ENCODE results near the gene GALNT17.

GALNT17 gene

DNA sequence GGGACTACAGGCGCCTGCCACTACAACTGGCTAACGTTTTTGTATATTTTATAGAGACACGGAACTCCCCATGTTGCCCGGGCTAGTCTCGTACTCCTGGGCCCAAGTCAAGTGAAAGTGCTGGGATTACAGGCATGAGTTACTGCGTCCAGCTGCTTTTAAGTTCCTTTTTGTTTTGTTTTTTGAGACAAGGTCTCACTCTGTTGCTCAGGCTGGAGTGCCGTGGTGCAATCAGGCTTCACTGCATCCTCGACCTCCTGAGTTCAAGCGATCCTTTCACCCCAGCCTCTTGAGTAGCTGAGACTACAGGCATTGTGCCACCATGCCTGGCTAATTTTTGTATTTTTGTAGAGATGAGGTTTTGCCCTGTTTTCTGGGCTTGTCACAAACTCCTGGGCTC, 155.0 kb downstream of the GALNT17 start:
- DNase-seq: no peak

DNA sequence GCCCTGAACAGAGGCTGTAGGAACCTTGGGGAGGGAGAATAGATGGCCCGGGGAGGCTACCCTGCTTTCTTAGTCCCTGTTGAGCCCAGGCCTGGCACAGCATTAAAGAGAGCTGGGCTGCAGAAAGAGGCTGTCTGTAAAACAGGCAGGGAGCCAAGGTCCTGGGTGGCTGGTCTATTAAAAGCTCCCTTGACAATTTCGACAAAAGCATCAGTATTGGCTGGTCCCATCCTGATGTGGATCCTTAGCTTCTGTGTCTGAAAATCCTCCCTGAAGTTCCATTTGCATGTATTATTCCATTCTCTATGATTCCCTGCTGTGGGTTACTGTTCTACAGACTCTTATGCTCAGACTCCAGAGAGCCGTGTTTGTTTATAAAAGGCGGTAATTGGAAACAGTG, 158.5 kb downstream of the GALNT17 start:
- DNase-seq: no peak

DNA sequence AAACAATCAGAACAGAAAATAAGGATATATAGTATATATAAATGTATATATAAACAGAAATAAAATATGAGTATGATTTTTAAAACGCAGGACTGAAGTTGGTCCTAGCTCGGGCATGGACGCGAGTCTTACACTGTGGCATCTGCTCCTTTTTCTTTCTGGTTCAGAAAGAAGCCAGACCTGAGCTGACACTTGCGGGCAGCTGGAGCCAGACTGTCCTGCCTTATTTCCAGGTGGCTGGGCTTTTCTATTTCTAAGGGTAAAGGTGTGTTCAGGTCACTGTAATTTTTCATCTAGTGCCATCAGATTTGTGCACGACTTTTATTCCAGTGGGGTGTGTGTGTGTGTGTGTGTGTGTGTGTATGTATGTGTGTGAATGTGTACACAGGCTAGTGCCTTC, 166.4 kb downstream of the GALNT17 start:
- no peak for DNase-seq

DNA sequence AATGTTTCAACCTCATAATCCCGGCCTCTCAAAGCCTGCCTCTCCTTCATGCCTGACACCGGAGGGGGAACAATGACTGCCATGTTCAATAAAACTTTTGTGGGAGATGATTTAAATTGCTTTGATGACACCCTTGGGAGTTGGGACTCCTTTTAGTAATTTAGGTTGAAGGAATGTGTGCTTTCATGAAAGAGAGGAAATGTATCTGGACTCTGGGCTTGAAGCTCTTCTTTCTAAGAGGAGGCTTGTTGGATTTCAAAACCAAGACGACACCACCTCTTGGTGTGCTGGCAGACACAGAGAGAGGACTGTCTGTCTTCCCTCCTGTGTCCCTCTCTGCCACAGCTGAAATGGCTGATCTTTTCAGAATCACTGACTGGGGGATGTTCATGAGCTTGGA, 168.1 kb downstream of the GALNT17 start:
- no peak for DNase-seq

DNA sequence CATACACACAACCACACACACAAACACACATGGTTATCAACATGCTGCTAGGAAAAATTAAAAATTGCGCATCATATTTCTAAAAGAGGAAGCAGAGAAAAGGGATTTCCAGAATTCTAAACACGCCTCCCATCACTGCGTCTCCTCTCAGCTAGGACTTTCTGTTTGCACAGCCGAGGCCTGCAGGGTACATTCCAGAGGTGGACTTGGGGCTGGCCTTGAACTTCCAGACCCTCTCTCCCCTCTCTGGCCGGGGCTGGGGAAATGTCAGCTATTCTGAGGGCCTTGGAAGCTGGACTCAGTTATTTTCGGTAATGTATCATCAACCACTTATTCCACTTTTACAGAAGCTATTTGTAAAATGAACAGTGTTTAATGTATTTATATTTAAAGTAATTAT, 168.7 kb downstream of the GALNT17 start:
- DNase-seq: no peak

DNA sequence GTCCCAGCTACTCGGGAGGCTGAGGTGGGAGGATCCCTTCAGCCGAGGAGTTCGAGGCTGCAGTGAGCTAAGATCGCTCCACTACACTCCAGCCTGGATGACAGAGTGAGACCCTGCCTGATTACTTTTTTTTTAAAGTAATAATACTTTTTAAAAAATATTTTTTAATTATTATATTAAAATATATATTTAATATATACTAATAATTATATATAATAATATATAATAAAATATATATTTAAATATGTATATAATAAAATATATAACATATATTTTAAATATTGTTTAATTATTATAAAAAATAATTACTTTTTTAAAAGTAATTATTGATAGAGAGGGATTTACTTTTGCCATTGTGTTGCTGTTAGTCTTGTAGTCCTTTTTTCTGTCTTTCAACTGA, 169.2 kb downstream of the GALNT17 start:
- no peak for DNase-seq

DNA sequence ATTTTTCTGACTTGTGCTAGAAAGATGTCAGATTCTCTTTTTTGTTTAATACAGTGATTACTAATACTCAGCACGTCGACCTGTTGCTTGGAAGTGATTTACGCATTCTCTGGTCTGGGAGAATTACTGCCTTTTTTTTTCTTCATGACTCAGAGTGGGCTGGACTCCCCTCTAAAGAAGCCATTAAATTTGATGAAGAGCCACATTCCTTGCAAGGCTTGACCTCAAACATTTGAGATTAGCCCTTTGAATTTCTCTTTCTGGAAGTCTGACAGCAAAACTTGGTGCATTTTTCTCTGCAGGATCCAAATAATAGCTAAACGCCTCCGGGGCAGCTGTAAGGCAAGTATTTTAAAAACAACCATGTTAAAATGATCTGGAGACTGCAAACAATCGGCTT, 171.6 kb downstream of the GALNT17 start:
- DNase-seq: no peak

DNA sequence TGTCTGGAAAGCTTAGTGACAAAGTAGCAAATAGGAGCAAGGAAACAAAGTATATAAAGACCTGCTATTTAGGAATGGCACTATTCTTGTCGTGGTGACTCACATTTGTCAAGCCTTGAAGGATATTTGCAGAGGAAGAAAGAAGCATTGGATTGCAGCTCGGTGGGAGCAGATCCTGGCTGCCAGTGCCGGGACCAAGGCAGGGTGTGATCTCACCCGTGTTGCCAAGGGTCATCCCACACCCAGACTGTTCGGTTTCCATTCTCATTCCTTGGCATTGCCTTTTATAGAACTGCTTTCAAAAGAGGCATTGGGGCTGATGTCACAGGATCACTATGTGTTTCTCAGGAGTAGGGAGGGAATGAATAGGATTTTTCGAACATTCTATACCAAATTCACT, 176.2 kb downstream of the GALNT17 start:
- DNase-seq: no peak

DNA sequence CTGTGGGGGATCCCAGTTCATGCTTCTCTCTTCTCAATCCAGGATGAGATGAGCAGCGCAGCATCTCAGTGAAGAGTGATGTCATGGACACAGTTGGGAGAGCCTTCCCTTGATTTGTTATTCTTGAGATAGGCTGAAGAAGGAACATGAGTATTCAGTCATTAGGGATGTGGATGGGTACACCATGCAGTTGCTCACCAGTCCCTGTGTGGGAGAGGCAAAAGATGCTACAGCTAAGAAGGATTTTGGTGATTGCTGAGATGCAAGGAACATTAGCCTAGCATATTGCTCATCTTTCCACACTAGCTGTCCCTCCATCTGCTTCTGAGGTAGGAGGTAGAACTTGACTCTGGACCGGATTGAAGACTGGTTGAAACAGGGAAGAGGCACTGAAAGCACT, 179.6 kb downstream of the GALNT17 start:
- no peak for DNase-seq

DNA sequence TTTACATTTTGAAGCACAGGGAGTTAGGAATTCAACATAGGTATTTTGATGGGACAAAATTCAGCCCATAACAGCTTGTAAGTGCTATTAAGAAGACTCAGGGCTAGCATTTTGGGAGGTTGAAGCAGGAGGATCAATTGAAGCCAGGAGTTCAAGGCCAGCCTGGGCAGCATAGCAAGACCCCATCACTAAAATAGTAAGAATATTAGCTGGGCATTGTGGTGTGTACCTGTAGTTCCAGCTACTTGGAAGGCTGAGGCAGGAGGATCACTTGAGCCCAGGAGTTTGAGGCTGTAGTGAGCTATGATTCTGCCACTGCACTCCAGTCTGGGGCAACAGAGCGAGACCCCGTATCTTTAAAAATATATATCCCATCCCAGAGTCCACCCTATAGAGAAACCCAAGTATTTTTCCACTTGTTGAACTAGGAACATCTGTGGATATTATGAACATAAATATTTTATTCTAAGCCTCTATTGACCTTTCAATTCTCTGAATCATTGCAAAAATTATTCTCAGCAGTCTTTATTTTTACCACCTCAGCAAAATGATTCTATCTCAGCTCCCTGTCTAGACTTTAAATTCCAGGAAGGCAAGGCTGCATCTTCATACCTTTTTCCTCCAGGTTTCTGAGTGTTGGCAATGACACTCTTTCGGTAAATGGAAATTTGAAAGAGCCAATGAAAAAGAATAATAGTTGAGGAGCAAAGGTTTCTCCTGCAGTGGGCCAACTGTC, 181.0 kb downstream of the GALNT17 start:
- no peak for DNase-seq

DNA sequence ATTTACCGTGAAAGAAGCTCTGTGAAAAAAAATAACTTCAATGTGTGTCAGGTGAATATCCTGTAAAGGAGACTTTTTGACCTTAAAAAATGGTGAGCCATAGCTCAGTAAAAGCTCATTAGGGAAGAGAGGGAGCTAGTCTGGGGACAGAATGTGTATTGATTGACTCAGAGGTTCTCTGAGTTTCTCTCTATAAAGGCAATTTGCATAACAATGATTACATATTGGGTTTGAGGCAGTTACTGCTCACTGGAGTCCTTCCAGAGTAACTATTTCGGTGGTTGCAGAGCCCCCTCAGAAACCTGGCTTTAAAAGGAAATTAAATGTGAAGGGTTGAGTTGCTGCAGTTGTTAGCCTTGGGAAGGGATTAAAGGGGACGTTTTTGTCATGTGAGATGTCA, 181.6 kb downstream of the GALNT17 start:
- no peak for DNase-seq

DNA sequence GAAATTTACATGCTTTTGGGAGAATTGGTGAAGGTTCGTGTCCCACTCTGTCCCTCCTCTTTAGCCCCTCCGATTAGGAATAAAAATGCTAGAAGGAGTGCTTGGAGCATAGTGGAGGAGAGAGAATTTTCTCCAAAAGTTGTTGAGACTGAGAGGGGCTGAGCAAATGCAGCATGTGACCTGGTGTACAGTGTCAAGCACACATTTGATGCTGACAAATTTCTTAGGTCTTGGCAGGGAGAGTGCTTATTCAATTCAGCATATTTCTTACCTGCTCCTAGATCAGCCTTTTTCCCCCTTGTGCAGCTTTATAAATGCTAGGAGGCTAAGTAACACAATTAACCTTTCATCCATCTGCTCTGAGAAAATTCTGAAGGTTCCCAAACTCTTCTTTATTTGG, 189.0 kb downstream of the GALNT17 start:
- no peak for DNase-seq

DNA sequence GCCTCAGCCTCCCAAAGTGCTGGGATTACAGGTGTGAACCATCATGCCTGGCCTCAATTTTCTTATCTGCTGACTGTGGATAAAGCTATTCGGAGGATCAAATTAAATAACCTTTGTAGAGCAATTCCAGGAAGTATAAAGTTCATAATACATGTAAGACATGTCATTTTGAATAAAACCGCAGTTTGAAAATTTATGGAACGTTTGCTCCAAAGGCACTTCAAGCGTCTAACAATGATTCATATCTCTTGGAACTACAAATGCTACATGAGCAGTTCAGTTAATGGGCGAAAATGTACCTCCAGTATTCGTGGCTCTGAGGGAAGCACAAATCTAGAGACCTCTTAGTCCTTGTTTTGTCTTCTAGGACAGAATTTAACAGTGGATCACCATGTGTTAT, 190.3 kb downstream of the GALNT17 start:
- no peak for DNase-seq

DNA sequence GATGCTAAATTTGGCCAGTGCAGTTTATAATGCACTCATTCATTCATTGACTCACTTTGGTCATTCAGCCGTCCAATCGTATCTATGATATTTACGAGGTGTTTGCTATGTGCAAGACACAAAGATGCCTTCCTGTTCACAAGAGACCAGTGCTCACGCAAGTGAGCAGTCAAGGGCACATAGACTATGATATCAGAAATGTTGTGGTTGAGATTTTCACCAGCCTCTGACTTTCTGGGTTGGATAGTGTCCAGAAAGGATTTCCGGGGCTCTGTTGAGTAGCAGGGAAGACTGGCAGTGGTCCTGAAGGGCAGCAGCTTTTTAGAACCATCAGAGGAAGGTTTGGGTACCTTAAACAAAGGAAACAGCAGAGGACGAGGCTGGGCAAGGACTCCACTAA, 191.8 kb downstream of the GALNT17 start:
- DNase-seq: no peak

DNA sequence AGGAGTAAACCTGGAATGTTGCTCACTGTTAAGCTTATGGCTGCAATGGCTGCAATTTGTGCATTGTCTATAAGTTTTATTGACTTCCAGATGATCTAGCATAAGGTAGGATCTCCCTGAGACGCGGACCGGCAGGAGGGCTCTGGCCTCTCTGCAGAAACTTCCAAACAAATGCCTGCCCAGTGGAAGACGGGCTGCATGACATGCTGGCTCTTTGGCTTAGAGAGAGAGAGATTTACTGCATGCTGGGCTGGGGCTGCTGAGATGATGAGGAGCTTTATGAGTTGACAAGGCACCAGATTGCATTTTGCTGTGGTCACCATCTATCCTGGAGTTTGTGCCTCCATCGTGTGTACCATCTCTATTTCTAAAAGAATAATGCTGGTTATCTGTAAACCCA, 193.2 kb downstream of the GALNT17 start:
- DNase-seq: no peak

DNA sequence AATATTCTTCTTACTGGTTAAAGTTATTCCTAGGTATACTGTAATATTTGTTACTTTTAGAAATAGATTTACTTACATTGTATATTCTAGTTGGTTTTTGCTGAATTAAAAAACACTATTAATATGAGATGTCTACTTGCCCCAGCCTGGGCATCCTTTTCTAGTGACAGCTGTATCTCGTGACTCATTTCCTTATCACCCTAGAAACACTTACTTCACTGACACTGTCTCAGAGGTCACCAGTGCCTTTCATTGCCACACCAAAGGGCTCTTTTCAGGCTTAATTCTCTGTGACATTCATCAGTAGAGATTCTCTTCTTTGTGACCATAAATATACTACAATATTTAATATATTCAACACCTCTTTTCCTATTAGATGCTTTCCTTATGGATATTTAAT, 194.7 kb downstream of the GALNT17 start:
- no peak for DNase-seq

DNA sequence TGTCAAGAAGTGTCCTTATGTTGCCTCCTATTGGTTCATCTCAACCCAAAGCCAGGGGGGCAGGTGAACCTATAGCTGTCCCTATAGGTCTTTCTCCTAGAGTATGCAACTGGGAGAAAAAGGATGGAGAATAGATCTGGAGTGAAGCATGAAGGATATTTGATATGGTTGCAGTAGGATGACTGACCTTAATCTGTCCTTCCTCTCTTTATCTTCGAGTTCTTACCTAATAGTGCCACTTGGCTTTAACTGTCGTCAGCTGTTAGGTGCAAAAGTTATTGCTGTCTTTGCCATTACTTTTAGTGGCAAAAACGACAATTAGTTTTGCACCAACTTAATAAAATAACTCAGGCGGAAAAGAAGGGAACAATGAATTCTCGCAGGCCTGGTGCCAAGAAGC, 196.0 kb downstream of the GALNT17 start:
- no peak for DNase-seq

DNA sequence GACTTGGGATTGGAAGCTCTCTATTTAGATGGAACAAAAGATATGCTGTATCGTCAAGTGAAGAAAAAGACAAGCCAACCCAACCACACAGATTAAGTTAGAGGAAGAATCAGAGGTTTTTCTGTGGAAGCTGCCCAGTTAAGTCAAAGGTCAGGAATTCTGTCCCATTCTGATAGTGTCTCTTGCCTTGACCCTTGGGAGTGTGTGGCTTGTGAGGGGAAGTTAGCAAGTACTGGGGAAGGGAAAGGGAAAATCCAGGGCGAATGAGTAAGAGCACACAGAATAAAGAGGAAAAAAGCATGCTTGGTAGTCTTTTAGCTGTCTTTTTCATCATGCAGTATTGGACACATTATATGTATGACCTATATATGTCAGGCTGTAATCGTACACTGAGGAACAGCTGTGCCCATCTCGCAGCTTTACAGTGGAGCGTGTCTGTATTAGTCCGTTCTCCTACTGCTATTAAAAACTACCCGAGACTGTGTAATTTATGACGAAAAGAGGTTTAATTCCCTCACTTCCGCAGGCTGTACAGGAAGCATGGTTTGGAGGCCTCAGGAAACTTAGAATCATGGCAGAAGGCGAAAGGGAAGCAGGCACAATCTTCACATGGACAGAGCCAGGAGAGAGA, 197.2 kb downstream of the GALNT17 start:
- no peak for DNase-seq

DNA sequence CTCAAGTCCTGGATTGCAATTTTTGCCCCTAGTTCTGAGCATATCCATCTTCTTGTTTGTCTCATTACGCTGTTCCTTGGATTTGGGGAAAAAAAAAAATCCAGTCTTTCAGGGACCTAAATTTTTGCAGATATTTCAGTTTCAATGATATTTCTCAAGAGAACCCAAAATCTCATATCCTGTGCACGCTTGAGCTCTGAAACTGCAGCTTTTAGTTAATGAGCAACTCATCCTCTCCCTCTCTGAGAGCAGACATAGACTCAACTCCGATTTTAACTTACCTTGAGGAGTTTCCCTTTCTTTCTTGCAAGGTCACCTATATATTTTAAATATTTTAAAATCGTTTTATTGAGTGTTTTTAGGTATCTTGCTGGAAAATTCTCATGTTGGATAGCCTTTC, 200.3 kb downstream of the GALNT17 start:
- DNase-seq: no peak

DNA sequence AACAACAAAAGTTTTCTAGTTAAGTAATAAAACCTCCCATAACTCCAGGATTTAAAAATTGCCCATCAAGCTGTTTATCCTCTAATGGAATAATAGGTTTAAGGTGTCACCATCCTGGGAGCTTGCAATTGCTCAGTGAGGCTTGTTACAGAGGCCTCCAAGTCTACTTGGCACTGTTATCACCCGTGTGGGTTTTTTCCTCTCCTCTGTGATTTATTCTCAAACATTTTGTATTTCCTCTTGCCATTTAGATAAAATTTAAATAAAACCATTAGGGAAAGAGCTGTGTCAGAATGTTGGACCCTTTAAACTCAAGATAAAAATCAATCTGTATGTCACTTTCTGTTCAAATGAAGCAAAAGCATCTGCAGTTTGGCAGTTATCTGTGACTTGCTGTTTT, 202.6 kb downstream of the GALNT17 start:
- DNase-seq: no peak

DNA sequence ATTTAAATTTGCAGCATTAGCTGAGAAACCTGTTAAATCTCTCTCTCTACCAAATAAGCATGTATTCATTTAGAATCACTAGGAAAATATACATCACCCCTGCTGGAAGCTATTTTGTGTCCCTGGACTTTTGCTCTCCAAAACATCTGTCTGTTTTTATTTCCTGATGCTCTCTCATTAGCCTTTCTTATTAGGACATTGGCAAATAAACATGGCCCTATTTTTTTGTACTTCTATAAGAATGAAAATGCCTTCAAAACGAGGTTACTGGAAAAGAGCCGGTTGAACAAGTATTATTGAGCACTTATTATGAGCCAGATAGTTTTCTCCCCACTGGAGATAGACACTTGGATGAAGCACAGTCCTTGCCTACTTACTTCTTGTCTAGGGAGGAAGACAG, 206.9 kb downstream of the GALNT17 start:
- DNase-seq: no peak

DNA sequence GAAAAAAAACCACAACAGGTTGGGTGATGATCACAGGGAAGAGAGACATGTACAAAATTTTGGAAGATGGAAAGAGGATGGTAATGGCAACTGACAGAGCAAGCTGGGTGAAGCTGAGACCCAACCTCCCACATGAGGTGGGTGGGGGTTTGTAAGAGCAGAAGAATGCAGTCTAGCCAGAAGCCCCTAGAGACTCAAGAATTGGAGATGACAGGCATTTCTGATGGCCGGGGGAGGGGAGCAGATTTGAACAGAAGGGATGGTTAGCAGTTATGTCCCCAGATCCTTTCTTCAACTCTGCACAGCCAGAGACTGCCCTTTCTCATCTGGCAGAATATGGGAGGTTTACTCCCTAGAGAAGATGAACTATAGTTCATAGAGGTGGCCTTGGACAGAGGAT, 208.0 kb downstream of the GALNT17 start:
- DNase-seq: no peak

DNA sequence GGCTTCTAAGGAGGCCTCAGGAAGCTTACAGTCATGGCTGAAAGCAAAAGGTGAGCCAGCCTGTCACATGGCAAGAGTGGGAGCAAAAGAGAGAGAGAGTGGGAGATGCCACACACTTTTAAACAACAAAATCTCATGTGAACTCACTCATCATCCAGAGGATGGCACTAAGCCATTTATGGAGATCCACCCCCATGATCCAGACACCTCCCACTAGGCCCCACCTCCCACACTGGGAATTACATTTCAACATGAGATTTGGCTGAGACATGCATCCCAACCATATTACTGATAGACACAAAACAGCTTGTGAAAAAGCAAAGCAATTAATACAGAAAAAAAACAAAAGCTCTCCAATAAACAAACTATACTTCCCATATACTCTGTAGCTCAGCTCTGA, 210.3 kb downstream of the GALNT17 start:
- no peak for DNase-seq

DNA sequence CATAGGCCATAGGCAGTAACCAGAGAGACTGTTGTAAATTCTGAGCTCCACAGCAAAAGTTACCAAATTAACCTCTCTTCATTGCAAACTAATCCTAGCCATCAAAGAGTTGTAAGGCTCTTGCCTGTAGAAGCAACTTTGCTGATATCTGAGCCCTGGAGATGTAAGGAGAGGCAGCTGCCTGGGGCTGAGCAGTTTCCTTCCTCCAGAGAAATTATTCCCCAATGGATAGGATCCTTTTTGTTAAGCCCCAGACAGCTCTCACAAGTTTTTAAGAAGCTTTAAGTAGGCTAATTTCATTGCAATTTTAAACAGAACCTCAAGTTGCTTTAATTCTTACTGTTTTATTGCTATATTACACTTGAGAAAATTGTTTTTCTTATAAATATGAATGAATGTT, 211.1 kb downstream of the GALNT17 start:
- no peak for DNase-seq

DNA sequence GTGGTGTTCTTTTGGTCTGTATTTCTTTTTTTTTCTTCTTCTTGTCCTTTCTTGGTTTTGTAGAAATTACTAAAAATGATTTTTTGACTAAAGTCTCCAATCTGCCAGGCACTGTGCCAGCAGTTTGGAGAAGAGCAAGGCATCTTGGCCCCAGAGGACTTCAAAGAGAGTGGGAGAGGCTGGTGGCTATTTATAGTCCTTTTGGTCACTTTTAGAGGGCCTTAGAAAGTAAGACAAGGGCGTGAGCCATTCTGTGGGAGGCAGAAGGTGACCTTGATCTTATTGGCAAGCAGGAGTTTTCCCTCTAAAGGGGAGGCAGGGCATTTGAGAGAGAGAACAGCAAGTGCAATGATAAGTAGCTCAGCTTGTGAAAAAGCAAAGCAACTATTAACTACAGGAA, 211.9 kb downstream of the GALNT17 start:
- no peak for DNase-seq
